KMS-11 (cell line): ENCODE measurements around the gene FAM135A.

Source experiments
- H2AFZ ChIP-seq: fragments of 200-600 bp; sonication (generic); 2 replicates; pipeline ENCODE4 v1.6.1; 2016; ENCODE audit warnings: antibody characterized with exemption, mixed run types, low read depth
- H3K27ac ChIP-seq: fragments of 200-600 bp; sonication (generic); 2 replicates; pipeline ENCODE4 v1.6.1; 2016; ENCODE audit warnings: mild to moderate bottlenecking, mixed run types
- H3K27me3 ChIP-seq: fragments of 200-600 bp; sonication (generic); 2 replicates; pipeline ENCODE4 v1.6.1; 2017; ENCODE audit warnings: mild to moderate bottlenecking, low read depth, mixed run types, moderate library complexity; ENCODE audit not compliant: insufficient read depth
- H3K36me3 ChIP-seq: fragments of 200-600 bp; sonication (generic); 2 replicates; pipeline ENCODE4 v1.6.1; 2017; ENCODE audit warnings: mild to moderate bottlenecking, mixed run types; ENCODE audit not compliant: insufficient read depth
- H3K4me1 ChIP-seq: fragments of 200-600 bp; sonication (generic); 2 replicates; pipeline ENCODE4 v1.6.1; 2016; ENCODE audit warnings: mild to moderate bottlenecking, low read depth, mixed run types; ENCODE audit not compliant: poor library complexity, severe bottlenecking
- H3K4me2 ChIP-seq: fragments of 200-600 bp; sonication (generic); 2 replicates; pipeline ENCODE4 v1.7.0; 2016; ENCODE audit warnings: mild to moderate bottlenecking, mixed run types
- H3K4me3 ChIP-seq: fragments of 200-600 bp; sonication (generic); IDR thresholded peaks from 2 replicates; pipeline ENCODE4 v1.6.1; 2017; ENCODE audit warnings: low read depth, low read length, mixed read lengths; ENCODE audit not compliant: insufficient read depth
- H3K79me2 ChIP-seq: fragments of 200-600 bp; sonication (generic); 2 replicates; pipeline ENCODE4 v1.6.1; 2016; ENCODE audit warnings: low read depth, mixed run types; ENCODE audit not compliant: insufficient read depth
- H3K9ac ChIP-seq: fragments of 200-600 bp; sonication (generic); 2 replicates; pipeline ENCODE4 v1.6.1; 2016; ENCODE audit warnings: mild to moderate bottlenecking, mixed run types
- H4K20me1 ChIP-seq: fragments of 200-600 bp; sonication (generic); 2 replicates; pipeline ENCODE4 v1.6.1; 2016; ENCODE audit warnings: mild to moderate bottlenecking, mixed run types; ENCODE audit not compliant: insufficient read depth
- CTCF ChIP-seq: fragments of 200-600 bp; sonication (generic); conservative IDR thresholded peaks from 2 replicates; pipeline ENCODE4 v1.6.1; 2017; ENCODE audit warnings: low read depth, mild to moderate bottlenecking, antibody characterized with exemption, low read length, moderate library complexity, mixed read lengths

FAM135A gene

GRCh38 chr6:70413114-70413991 is at the start of gene FAM135A:
Gene FAM135A (plus strand): TSS chr6:70413508. CDS start chr6:70428343, 14,835 bp downstream.
- Histone ChIP-seq H3K36me3 (no peaks in the 10 kb centered on the region), H3K79me2 (peaks cover 10% of the 10 kb centered on the region), H4K20me1 (no peaks in the 10 kb centered on the region), H3K27ac (peak within 1 kb of the TSS; percentile 59), H3K4me1 (peaks cover 18% of the 10 kb centered on the region), H2AFZ (peak within 1 kb of the TSS; percentile 92), H3K4me2 (peak within 1 kb of the TSS; percentile 93), H3K4me3 (no peak within 1 kb of the TSS), H3K27me3 (no peaks in the 10 kb centered on the region), H3K9ac (peak within 1 kb of the TSS; percentile 70)
- no peak for TF ChIP-seq CTCF

- no peak overlapping the region for H3K27ac ChIP-seq
- peaks cover under 1% of the 10 kb centered on the region for H3K4me1 ChIP-seq
- TF ChIP-seq CTCF, result no peak
- H3K4me3 ChIP-seq, result no peak overlapping the region
- no peaks in the 10 kb centered on the region for H3K27me3 ChIP-seq
- H3K9ac ChIP-seq, result no peak overlapping the region
- no peaks in the 10 kb centered on the region for H3K36me3 ChIP-seq
- H3K4me2 ChIP-seq, result no peak overlapping the region
- no peaks in the 10 kb centered on the region for H3K79me2 ChIP-seq
- H4K20me1 ChIP-seq, result no peaks in the 10 kb centered on the region
- no peak overlapping the region for H2AFZ ChIP-seq
Observed at GRCh38 chr6:70363741-70364493, 49.4 kb upstream of the FAM135A start.

- Histone ChIP-seq H3K4me2 (no peak overlapping the region), H3K4me1 (peaks cover 8% of the 10 kb centered on the region), H3K36me3 (no peaks in the 10 kb centered on the region), H3K9ac (no peak overlapping the region), H3K27me3 (no peaks in the 10 kb centered on the region), H4K20me1 (no peaks in the 10 kb centered on the region), H3K4me3 (no peak overlapping the region), H2AFZ (no peak overlapping the region), H3K27ac (no peak overlapping the region), H3K79me2 (no peaks in the 10 kb centered on the region)
- TF ChIP-seq CTCF, result peak; percentile 79
Observed at GRCh38 chr6:70369332-70369950, 43.9 kb upstream of the FAM135A start.

GRCh38 chr6:70370496-70370895 is 42.8 kb upstream of the FAM135A start:
- no peaks in the 10 kb centered on the region for H3K79me2 ChIP-seq
- H3K27me3 ChIP-seq, result no peaks in the 10 kb centered on the region
- H4K20me1 ChIP-seq, result no peaks in the 10 kb centered on the region
- no peak overlapping the region for H2AFZ ChIP-seq
- TF ChIP-seq CTCF, result no peak
- no peak overlapping the region for H3K27ac ChIP-seq
- H3K36me3 ChIP-seq, result no peaks in the 10 kb centered on the region
- H3K4me1 ChIP-seq, result peaks cover 8% of the 10 kb centered on the region
- no peak overlapping the region for H3K9ac ChIP-seq
- H3K4me2 ChIP-seq, result no peak overlapping the region
- H3K4me3 ChIP-seq, result no peak overlapping the region
